ENCODE results near the gene RRP1B.

Gene RRP1B

DNA sequence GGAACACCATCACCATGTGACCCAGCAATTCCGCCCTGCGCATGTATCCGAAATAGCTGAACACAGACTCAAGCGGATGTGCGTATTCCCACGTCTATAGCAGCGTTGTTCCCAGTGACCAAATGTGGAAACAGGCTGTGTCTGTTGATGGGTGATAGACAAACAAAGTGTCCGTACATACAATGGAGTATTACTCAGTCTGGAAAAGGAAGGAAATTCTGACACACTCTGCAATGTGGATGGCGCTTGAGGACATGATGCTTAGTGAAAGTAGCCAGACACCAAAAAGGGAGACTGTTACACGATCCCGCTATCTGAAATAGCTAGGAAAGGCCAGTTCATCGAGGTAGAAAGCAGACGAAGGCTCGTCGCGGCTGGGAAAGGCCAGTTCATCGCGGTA lies 85.4 kb downstream of the RRP1B start:
- no peak for DNase-seq (ENCODE audit: low spot score)

Measured in LoVo (cell line).